GM19463 (cell line): ENCODE measurements around the gene TMEM161A.
"Not testable (repeated sequence)": the region's sequence is repeated elsewhere in the genome, so short reads cannot be mapped to it uniquely, and the experiment has no call there.

Source experiments
- ATAC-seq: cut with Tn5 transposase; IDR thresholded peaks from one replicate; pipeline ENCODE4 v1.9.1; 2021; ENCODE audit warnings: mild to moderate bottlenecking, moderate library complexity; ENCODE audit not compliant: unreplicated experiment

The TMEM161A gene

GRCh38 chr19:19138109-19138981, at the start of gene TMEM161A:
Gene TMEM161A, minus strand, starts transcription at chr19:19138478. Its CDS starts 50 bp downstream, at chr19:19138428.
- peak; percentile 99 for ATAC-seq

GRCh38 chr19:19186742-19187141, 48.5 kb upstream of the TMEM161A start:
- no peak for ATAC-seq

- no peak for ATAC-seq
Observed at GRCh38 chr19:19185853-19186740, 47.8 kb upstream of the TMEM161A start.

- ATAC-seq = no peak
Observed at GRCh38 chr19:19181488-19181998, 43.3 kb upstream of the TMEM161A start.

- ATAC-seq = no peak
Observed at GRCh38 chr19:19179548-19180441, 41.5 kb upstream of the TMEM161A start.

- ATAC-seq = no peak
Observed at GRCh38 chr19:19176950-19177349, 38.7 kb upstream of the TMEM161A start.

- not testable (repeated sequence) for ATAC-seq
Observed at GRCh38 chr19:19173243-19173642, 35.0 kb upstream of the TMEM161A start.

GRCh38 chr19:19171821-19172532, 33.7 kb upstream of the TMEM161A start:
- ATAC-seq = no peak

GRCh38 chr19:19170873-19171672, 32.8 kb upstream of the TMEM161A start:
- ATAC-seq = no peak

GRCh38 chr19:19170053-19170872, 32.0 kb upstream of the TMEM161A start, which contains the start of gene MEF2B:
Gene MEF2B, minus strand, starts transcription at chr19:19170263. Its CDS starts 19,528 bp downstream, at chr19:19150735.
- ATAC-seq = peak; percentile 86

GRCh38 chr19:19169236-19170052, 31.2 kb upstream of the TMEM161A start:
- no peak for ATAC-seq

- no peak for ATAC-seq
Observed at GRCh38 chr19:19167612-19168011, 29.3 kb upstream of the TMEM161A start.

- ATAC-seq = no peak
Observed at GRCh38 chr19:19165396-19165795, 27.1 kb upstream of the TMEM161A start.

- ATAC-seq = no peak
Observed at GRCh38 chr19:19162495-19162894, 24.2 kb upstream of the TMEM161A start.

- no peak for ATAC-seq
Observed at GRCh38 chr19:19160461-19161035, 22.3 kb upstream of the TMEM161A start.

GRCh38 chr19:19159534-19159933, 21.3 kb upstream of the TMEM161A start:
- ATAC-seq = no peak

- ATAC-seq = no peak
Observed at GRCh38 chr19:19157808-19158207, 19.5 kb upstream of the TMEM161A start.
